ENCODE data around the gene DYRK2. TPM values are rescaled to one million over a fixed set of nuclear protein-coding genes. Genes with fewer than 3 reads are reported as not detected.

Gene DYRK2
- total and polyA plus RNA-seq, 2 experiments from 2014 or later = 7.1 to 34.1 TPM

- TF ChIP-seq CTCF (conservative IDR thresholded peaks at IDR 0.05; ENCODE audit: low read depth in 2 of 2) (no peak), REST (IDR thresholded peaks at IDR 0.05; ENCODE audit: unreplicated experiment) (no peak), JUNB (IDR thresholded peaks at IDR 0.05; ENCODE audit: unreplicated experiment) (no peak), ZNF114 (CRISPR knock-in tag; IDR thresholded peaks at IDR 0.05) (no peak), ETS1 (IDR thresholded peaks at IDR 0.05) (no peak)
Measured at GRCh38 chr12:67656251-67656650, 7.7 kb downstream of the DYRK2 start (continued).

- no peaks in the 10 kb centered on the region for H3K9me2 ChIP-seq (ENCODE audit: insufficient read depth)
- Mint-ChIP-seq H3K4me1 (peaks cover 36% of the 10 kb centered on the region), H3K27me3 (ENCODE audit: insufficient read depth, low read depth, poor library complexity) (no peaks in the 10 kb centered on the region), H3K4me3 (no peak overlapping the region), H3K27ac (no peak overlapping the region), H3K36me3 (ENCODE audit: low read depth) (peaks cover 56% of the 10 kb centered on the region), H3K9me3 (no peaks in the 10 kb centered on the region)
- H3K27ac ChIP-seq (ENCODE audit: low read depth) = no peak overlapping the region
- H3F3A ChIP-seq (replicated peaks; ENCODE audit: low read depth) = no peaks in the 10 kb centered on the region
- H3K4me3 ChIP-seq = no peak overlapping the region
- DNase-seq (ENCODE audit: low spot score) (no peak), ATAC-seq (no peak)
- no peaks in the 10 kb centered on the region for H3K27me3 ChIP-seq (ENCODE audit: insufficient read depth)
- peaks cover 100% of the 10 kb centered on the region for H3K79me2 ChIP-seq (replicated peaks; ENCODE audit: insufficient read depth)
- TF ChIP-seq CTCF (conservative IDR thresholded peaks at IDR 0.05; ENCODE audit: low read depth in 2 of 2) = no peak
- H3K4me2 ChIP-seq = no peak overlapping the region
- H4K20me1 ChIP-seq (replicated peaks; ENCODE audit: insufficient read depth) = peaks cover 28% of the 10 kb centered on the region
- peaks cover 9% of the 10 kb centered on the region; the same call in 1 of the 2 replicates for H3K36me3 ChIP-seq (ENCODE audit: insufficient read depth)
- H3K4me1 ChIP-seq (ENCODE audit: insufficient read depth) = 0 out of 2 replicates have a peak, but pooled peaks cover 4% of the 10 kb centered on the region
- no peak overlapping the region for H2AFZ ChIP-seq
Measured at GRCh38 chr12:67658486-67658885, 9.9 kb downstream of the DYRK2 start.

Measured in GM23338 (cell line).